Caco-2 (cell line): ENCODE results near the gene TMEM82. TPM values are rescaled to one million over a fixed set of nuclear protein-coding genes. Genes with fewer than 3 reads are reported as not detected.
A peak's percentile ranks its signal among the peaks of the same experiment; 100 is the strongest.

ENCODE experiments used
- BruUV-seq: library from RNA; stranded (reverse); fragments of 400-500 nt; replicated peaks from 2 replicates; lab custom pipeline; 2021; lab: Mats Ljungman, UMichigan
- CTCF ChIA-PET: fragments of 300-600 bp; sonication (Branson Sonifier 250); formaldehyde crosslinking; loops from one replicate; lab custom pipeline; 2022; ENCODE audit warnings: antibody characterized with exemption; lab: Charles Lee
- POLR2A ChIA-PET: fragments of 300-600 bp; sonication (Branson Sonifier 250); formaldehyde crosslinking; loops from one replicate; lab custom pipeline; 2022; ENCODE audit warnings: antibody characterized with exemption; lab: Charles Lee
- DNase-seq, 2 experiments: peaks; one replicate each; pipeline versions ENCODE4 v3.0.0 to v3.0.0-alpha.2; 2020 to 2022
- H3K27me3 ChIP-seq: replicated peaks from 2 replicates; pipeline ENCODE4 v1.6.0; 2011; ENCODE audit warnings: low read length; ENCODE audit not compliant: control insufficient read depth, insufficient read depth
- H3K36me3 ChIP-seq: 2 replicates; pipeline ENCODE4 v1.5.1; 2011; ENCODE audit warnings: low read length; ENCODE audit not compliant: control insufficient read depth, insufficient read depth
- H3K4me1 ChIP-seq: fragments of 250-450 bp; sonication (Bioruptor Pico); 2 replicates; pipeline ENCODE4 v1.5.1; 2020; ENCODE audit warnings: mild to moderate bottlenecking
- H3K4me3 ChIP-seq: 2 replicates; pipeline ENCODE4 v1.5.1; 2011; ENCODE audit warnings: low read depth, mild to moderate bottlenecking, control low read depth, low read length
- H3K9me3 ChIP-seq: fragments of 250-450 bp; sonication (Bioruptor Pico); 2 replicates; pipeline ENCODE4 v1.5.1; 2020; ENCODE audit warnings: mild to moderate bottlenecking, moderate library complexity
- H3K27ac Mint-ChIP-seq: one replicate; pipeline ENCODE4 v1.8.0; 2022; ENCODE audit warnings: mixed read lengths; ENCODE audit not compliant: unreplicated experiment
- H3K27me3 Mint-ChIP-seq: one replicate; pipeline ENCODE4 v1.8.0; 2022; ENCODE audit warnings: mixed read lengths; ENCODE audit not compliant: insufficient read depth, unreplicated experiment
- H3K36me3 Mint-ChIP-seq: one replicate; pipeline ENCODE4 v1.8.0; 2022; ENCODE audit warnings: mild to moderate bottlenecking, mixed read lengths; ENCODE audit not compliant: insufficient read depth, unreplicated experiment
- H3K4me1 Mint-ChIP-seq: one replicate; pipeline ENCODE4 v1.8.0; 2022; ENCODE audit warnings: low read depth, mixed read lengths; ENCODE audit not compliant: unreplicated experiment
- H3K4me3 Mint-ChIP-seq: one replicate; pipeline ENCODE4 v1.8.0; 2022; ENCODE audit warnings: mild to moderate bottlenecking, moderate library complexity, mixed read lengths; ENCODE audit not compliant: unreplicated experiment
- H3K9me3 Mint-ChIP-seq: one replicate; pipeline ENCODE4 v1.8.0; 2022; ENCODE audit warnings: mixed read lengths; ENCODE audit not compliant: unreplicated experiment
- intact Hi-C: fragments of 100-400 bp; cut with micrococcal nuclease; formaldehyde crosslinking; loops from one replicate; pipeline ENCODE4 v1.10.0; 2022; ENCODE audit not compliant: unreplicated experiment
- total RNA-seq: library from RNA; stranded (reverse); gene quantifications from 2 replicates; pipeline ENCODE4 v1.2.3, GENCODE V29; 2022
- TF ChIP-seq, protein P1 (sequence below), 2 experiments: fragments of 200-600 bp in 1 of 2; IDR thresholded peaks; 1 replicate in 1 of 2; 2 replicates in 1 of 2; pipeline versions ENCODE4 v1.5.1 to v1.8.0; 2011 to 2022; ENCODE audit warnings: antibody characterized with exemption in 1 of 2, control low read depth in 1 of 2, inconsistent platforms in 1 of 2, low read depth in 1 of 2, low read length in 1 of 2, mild to moderate bottlenecking in 1 of 2, moderate library complexity in 1 of 2; ENCODE audit not compliant: insufficient read depth in 1 of 2, severe bottlenecking in 1 of 2, unreplicated experiment in 1 of 2

The TMEM82 gene
- total RNA-seq, 1 experiment from 2014 or later, result 3.5 TPM

GRCh38 chr1:15724949-15725880 is 17.1 kb upstream of the TMEM82 start:
- BruUV-seq, result no TSS peak
- Histone ChIP-seq H3K27me3 (no peaks in the 10 kb centered on the region), H3K4me3 (no peak overlapping the region), H3K9me3 (no peaks in the 10 kb centered on the region), H3K36me3 (no peaks in the 10 kb centered on the region; the same call in 1 of the 2 replicates), H3K4me1 (no peaks in the 10 kb centered on the region)
- Mint-ChIP-seq H3K9me3 (no peaks in the 10 kb centered on the region), H3K27ac (no peak overlapping the region), H3K4me1 (peaks cover 6% of the 10 kb centered on the region), H3K36me3 (peaks cover 24% of the 10 kb centered on the region), H3K27me3 (no peaks in the 10 kb centered on the region), H3K4me3 (no peak overlapping the region)
- ChIA-PET POLR2A (no interaction called here), CTCF (no interaction called here)
- DNase-seq, result peak in 1 of 2 experiments; percentile 69
- intact Hi-C loops, result no loop called here
- TF ChIP-seq, protein P1, sequence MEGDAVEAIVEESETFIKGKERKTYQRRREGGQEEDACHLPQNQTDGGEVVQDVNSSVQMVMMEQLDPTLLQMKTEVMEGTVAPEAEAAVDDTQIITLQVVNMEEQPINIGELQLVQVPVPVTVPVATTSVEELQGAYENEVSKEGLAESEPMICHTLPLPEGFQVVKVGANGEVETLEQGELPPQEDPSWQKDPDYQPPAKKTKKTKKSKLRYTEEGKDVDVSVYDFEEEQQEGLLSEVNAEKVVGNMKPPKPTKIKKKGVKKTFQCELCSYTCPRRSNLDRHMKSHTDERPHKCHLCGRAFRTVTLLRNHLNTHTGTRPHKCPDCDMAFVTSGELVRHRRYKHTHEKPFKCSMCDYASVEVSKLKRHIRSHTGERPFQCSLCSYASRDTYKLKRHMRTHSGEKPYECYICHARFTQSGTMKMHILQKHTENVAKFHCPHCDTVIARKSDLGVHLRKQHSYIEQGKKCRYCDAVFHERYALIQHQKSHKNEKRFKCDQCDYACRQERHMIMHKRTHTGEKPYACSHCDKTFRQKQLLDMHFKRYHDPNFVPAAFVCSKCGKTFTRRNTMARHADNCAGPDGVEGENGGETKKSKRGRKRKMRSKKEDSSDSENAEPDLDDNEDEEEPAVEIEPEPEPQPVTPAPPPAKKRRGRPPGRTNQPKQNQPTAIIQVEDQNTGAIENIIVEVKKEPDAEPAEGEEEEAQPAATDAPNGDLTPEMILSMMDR (IDR thresholded peaks at IDR 0.05; ENCODE audit: insufficient read depth in 1 of 2, low read depth in 1 of 2, low read length in 1 of 2, severe bottlenecking in 1 of 2, unreplicated experiment in 1 of 2), result no peak

DNA sequence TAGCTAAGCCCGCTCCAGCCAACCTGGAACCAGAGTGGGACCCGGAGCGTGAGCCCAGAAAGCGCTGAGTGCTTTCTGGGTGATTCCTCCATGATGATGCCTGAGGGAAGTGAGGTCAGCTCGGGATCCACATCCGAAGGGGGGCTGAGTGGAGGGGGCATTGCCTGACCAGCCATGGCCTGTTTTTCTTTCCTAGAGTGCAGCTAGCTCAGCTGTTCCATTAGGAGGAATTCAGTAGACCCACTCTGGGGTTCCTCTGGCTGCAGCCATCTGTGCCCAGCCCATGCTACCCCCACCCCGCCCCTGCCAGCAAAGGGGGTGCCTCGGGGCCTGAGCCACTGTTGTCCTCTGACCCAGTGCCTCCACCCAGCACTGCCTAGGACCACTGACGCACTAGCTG is 15.8 kb upstream of the TMEM82 start:
- Mint-ChIP-seq H3K27me3 (no peaks in the 10 kb centered on the region), H3K4me3 (no peak overlapping the region), H3K4me1 (peaks cover 6% of the 10 kb centered on the region), H3K27ac (no peak overlapping the region), H3K9me3 (no peaks in the 10 kb centered on the region), H3K36me3 (peaks cover 12% of the 10 kb centered on the region)
- intact Hi-C loops, result no loop called here
- POLR2A ChIA-PET, result no interaction called here
- no peaks in the 10 kb centered on the region for H3K9me3 ChIP-seq
- DNase-seq, result no peak
- no TSS peak for BruUV-seq
- no peaks in the 10 kb centered on the region for H3K4me1 ChIP-seq
- H3K4me3 ChIP-seq, result no peak overlapping the region
- CTCF ChIA-PET, result no interaction called here
- H3K27me3 ChIP-seq, result no peaks in the 10 kb centered on the region
- H3K36me3 ChIP-seq, result no peaks in the 10 kb centered on the region; the same call in 1 of the 2 replicates
- TF ChIP-seq, protein P1 (IDR thresholded peaks at IDR 0.05; ENCODE audit: insufficient read depth in 1 of 2, low read depth in 1 of 2, low read length in 1 of 2, severe bottlenecking in 1 of 2, unreplicated experiment in 1 of 2), result no peak

DNA sequence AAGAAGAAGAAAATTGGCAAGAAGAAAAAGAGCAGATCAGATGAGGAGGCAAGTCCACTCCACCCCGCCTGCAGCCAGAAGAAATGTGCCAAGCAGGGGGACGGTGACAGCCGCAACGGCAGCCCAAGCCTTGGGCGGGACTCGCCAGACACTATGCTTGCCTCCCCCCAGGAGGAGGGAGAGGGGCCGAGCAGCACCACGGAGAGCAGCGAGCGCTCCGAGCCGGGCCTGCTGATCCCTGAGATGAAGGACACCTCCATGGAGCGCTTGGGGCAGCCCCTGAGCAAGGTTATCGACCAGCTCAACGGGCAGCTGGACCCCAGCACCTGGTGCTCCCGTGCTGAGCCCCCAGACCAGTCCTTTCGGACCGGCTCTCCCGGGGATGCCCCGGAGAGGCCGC is 15.3 kb upstream of the TMEM82 start:
- intact Hi-C loops, result no loop called here
- peaks cover 6% of the 10 kb centered on the region for H3K4me1 Mint-ChIP-seq
- no peak overlapping the region for H3K27ac Mint-ChIP-seq
- TF ChIP-seq, protein P1 (IDR thresholded peaks at IDR 0.05; ENCODE audit: insufficient read depth in 1 of 2, low read depth in 1 of 2, low read length in 1 of 2, severe bottlenecking in 1 of 2, unreplicated experiment in 1 of 2), result no peak
- no TSS peak for BruUV-seq
- CTCF ChIA-PET, result no interaction called here
- no peak overlapping the region for H3K4me3 Mint-ChIP-seq
- H3K36me3 ChIP-seq, result no peaks in the 10 kb centered on the region; the same call in 1 of the 2 replicates
- no peak overlapping the region for H3K4me3 ChIP-seq
- no peak for DNase-seq
- H3K4me1 ChIP-seq, result no peaks in the 10 kb centered on the region
- no peaks in the 10 kb centered on the region for H3K27me3 Mint-ChIP-seq
- H3K27me3 ChIP-seq, result no peaks in the 10 kb centered on the region
- no peaks in the 10 kb centered on the region for H3K9me3 ChIP-seq
- no peaks in the 10 kb centered on the region for H3K9me3 Mint-ChIP-seq
- peaks cover 11% of the 10 kb centered on the region for H3K36me3 Mint-ChIP-seq
- POLR2A ChIA-PET, result no interaction called here
